Breast epithelium (tissue), 4 donors: Measurements from ENCODE around the gene CDK14. TPM values are rescaled to one million over a fixed set of nuclear protein-coding genes. Genes with fewer than 3 reads are reported as not detected.

Experiments used
- DNase-seq, 2 donors: peaks; one replicate each; pipeline ENCODE4 v3.0.0-alpha.2; 2019; ENCODE audit warnings: low spot score in 2 of 2
- H3K27ac ChIP-seq, 2 donors: fragments of 200-600 bp; sonication (generic) in 1 of 2; one replicate each; pipeline ENCODE4 v1.5.1; 2016 to 2019; ENCODE audit warnings: mild to moderate bottlenecking in 1 of 2
- H3K27me3 ChIP-seq, 2 donors: fragments of 200-600 bp; sonication (generic) in 1 of 2; one replicate each; pipeline versions ENCODE4 v1.5.1 to v1.6.0; 2017 to 2019; ENCODE audit warnings: control low read depth in 1 of 2, mild to moderate bottlenecking in 1 of 2
- H3K36me3 ChIP-seq: fragments of 200-600 bp; one replicate; pipeline ENCODE4 v1.5.1; 2019
- H3K4me1 ChIP-seq, 2 donors: fragments of 200-600 bp; sonication (generic); one replicate each; pipeline ENCODE4 v1.5.1; 2016 to 2019; ENCODE audit warnings: control low read depth in 1 of 2
- H3K4me3 ChIP-seq, 3 donors: fragments of 200-600 bp; sonication (generic); 1 replicate in 2 of 3; 2 replicates in 1 of 3; pipeline ENCODE4 v1.5.1; 2016 to 2019; ENCODE audit warnings: mild to moderate bottlenecking in 3 of 3, moderate library complexity in 2 of 3
- H3K9me3 ChIP-seq, 2 donors: fragments of 200-600 bp; sonication (generic) in 1 of 2; one replicate each; pipeline ENCODE4 v1.5.1; 2016 to 2019; ENCODE audit warnings: control low read depth in 1 of 2
- CTCF ChIP-seq, 3 donors: fragments of 450-650 bp; IDR thresholded peaks; one replicate each; pipeline ENCODE4 v1.5.1; 2016 to 2017; ENCODE audit warnings: antibody characterized with exemption in 3 of 3, mild to moderate bottlenecking in 3 of 3, moderate library complexity in 3 of 3
- POLR2A ChIP-seq: fragments of 450-650 bp; IDR thresholded peaks from one replicate; pipeline ENCODE4 v1.6.1; 2016; ENCODE audit warnings: antibody characterized with exemption, mild to moderate bottlenecking, moderate library complexity
- POLR2AphosphoS5 ChIP-seq, 3 donors: sonication (generic); formaldehyde crosslinking; IDR thresholded peaks; one replicate each; pipeline ENCODE4 v1.6.1; 2017; ENCODE audit warnings: antibody characterized with exemption in 3 of 3
- intact Hi-C: fragments of 100-400 bp; cut with DNase I; formaldehyde crosslinking; loops from one replicate; pipeline ENCODE4 v1.15.1; 2023; ENCODE audit warnings: low total_unique reads
- total RNA-seq, 3 donors: library from RNA; depleted of rRNA; stranded (reverse); fragments of >200 nt; gene quantifications; one replicate each; pipeline ENCODE4 v1.1.0, GENCODE V29; 2016

Gene CDK14
- total RNA-seq, 3 donors from 2014 or later: 16.3 to 64.7 (median 29.8) TPM

DNA sequence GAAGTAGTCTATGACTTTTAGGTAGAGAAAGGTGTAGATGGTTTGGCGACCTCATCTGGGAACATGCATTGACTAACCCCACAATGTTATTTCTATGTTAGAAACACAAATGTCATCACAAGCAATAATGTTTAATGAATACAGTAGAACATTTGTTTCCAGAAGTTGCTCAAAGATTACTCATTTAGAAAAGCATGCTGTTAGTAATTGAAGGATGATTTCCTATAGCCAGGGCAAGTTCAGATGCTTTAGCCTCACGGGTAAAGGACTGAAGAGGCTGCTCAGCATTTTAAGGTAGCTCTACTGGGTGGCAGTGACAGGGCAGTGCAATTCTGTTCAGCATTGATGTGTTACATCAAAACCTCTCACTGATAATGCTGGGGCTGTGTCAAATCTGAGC lies 468.8 kb downstream of the CDK14 start:
- Histone ChIP-seq H3K27ac (no peak overlapping the region), H3K36me3 (no peaks in the 10 kb centered on the region), H3K4me3 (no peak overlapping the region), H3K27me3 (no peaks in the 10 kb centered on the region), H3K4me1 (no peaks in the 10 kb centered on the region), H3K9me3 (no peaks in the 10 kb centered on the region)
- TF ChIP-seq CTCF (IDR thresholded peaks at IDR 0.05) (no peak), POLR2A (no peak), POLR2AphosphoS5 (IDR thresholded peaks at IDR 0.05) (no peak)
- intact Hi-C loops: no loop called here
- DNase-seq: no peak

- intact Hi-C loops: no loop called here
- no peak overlapping the region for H3K4me3 ChIP-seq
- H3K27ac ChIP-seq: no peak overlapping the region
- no peak for DNase-seq
- no peaks in the 10 kb centered on the region for H3K9me3 ChIP-seq
- no peaks in the 10 kb centered on the region for H3K4me1 ChIP-seq
- no peak for TF ChIP-seq POLR2A
- TF ChIP-seq POLR2AphosphoS5 (IDR thresholded peaks at IDR 0.05): no peak
- TF ChIP-seq CTCF (IDR thresholded peaks at IDR 0.05): no peak
- no peaks in the 10 kb centered on the region for H3K36me3 ChIP-seq
- H3K27me3 ChIP-seq: no peaks in the 10 kb centered on the region
These were observed 470.5 kb downstream of the CDK14 start for GRCh38 chr7:91066627-91067026.

GRCh38 chr7:91067242-91067641 lies 471.1 kb downstream of the CDK14 start:
- DNase-seq: no peak
- no peak overlapping the region for H3K27ac ChIP-seq
- H3K4me1 ChIP-seq: no peaks in the 10 kb centered on the region
- no peaks in the 10 kb centered on the region for H3K9me3 ChIP-seq
- no peaks in the 10 kb centered on the region for H3K36me3 ChIP-seq
- TF ChIP-seq POLR2AphosphoS5 (IDR thresholded peaks at IDR 0.05) (no peak), CTCF (IDR thresholded peaks at IDR 0.05) (no peak), POLR2A (no peak)
- no peak overlapping the region for H3K4me3 ChIP-seq
- intact Hi-C loops: no loop called here
- no peaks in the 10 kb centered on the region for H3K27me3 ChIP-seq

DNA sequence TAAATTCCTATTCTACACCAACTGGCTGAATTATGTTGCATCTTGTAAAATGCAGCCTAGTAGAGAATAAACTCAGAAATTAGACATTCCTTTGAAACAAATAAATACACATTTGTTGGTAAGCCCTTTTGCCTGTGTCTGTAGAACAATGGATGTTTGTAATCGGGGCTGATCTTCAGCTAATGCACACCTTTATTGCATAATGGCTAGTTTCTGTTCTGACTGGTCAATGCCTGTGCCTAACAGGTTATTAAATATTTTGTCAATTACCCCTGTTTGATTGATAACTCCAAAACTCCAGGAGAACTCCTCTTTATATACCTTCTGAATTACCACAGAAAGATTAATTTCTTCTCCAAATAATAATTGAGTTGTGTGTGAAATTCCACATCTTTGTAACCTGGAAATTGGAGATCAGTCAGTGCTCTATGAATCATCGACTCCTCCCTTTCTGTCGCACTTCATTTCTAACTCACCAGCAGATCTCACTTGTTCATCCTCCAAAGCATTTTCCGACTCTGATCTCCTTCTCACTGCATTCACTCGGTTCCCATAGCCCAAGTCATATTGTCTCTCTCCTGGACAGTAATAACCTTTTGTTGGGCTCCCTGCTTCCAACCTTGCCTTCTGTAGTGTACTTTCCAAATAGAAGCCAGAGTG lies 472.1 kb downstream of the CDK14 start:
- intact Hi-C loops: no loop called here
- no peak overlapping the region for H3K27ac ChIP-seq
- no peak overlapping the region for H3K4me3 ChIP-seq
- no peaks in the 10 kb centered on the region for H3K9me3 ChIP-seq
- H3K36me3 ChIP-seq: no peaks in the 10 kb centered on the region
- DNase-seq: no peak
- H3K4me1 ChIP-seq: no peaks in the 10 kb centered on the region
- TF ChIP-seq CTCF (IDR thresholded peaks at IDR 0.05): no peak
- no peak for TF ChIP-seq POLR2A
- TF ChIP-seq POLR2AphosphoS5 (IDR thresholded peaks at IDR 0.05): no peak
- no peaks in the 10 kb centered on the region for H3K27me3 ChIP-seq

- intact Hi-C loops: no loop called here
- H3K9me3 ChIP-seq: no peaks in the 10 kb centered on the region
- H3K27ac ChIP-seq: no peak overlapping the region
- no peak for TF ChIP-seq POLR2AphosphoS5 (IDR thresholded peaks at IDR 0.05)
- no peak for TF ChIP-seq POLR2A
- TF ChIP-seq CTCF (IDR thresholded peaks at IDR 0.05): no peak
- no peaks in the 10 kb centered on the region for H3K4me1 ChIP-seq
- H3K36me3 ChIP-seq: no peaks in the 10 kb centered on the region
- DNase-seq: no peak
- no peak overlapping the region for H3K4me3 ChIP-seq
- no peaks in the 10 kb centered on the region for H3K27me3 ChIP-seq
These were observed 473.0 kb downstream of the CDK14 start for GRCh38 chr7:91069146-91069545.
